Testis (tissue), 3 donors: ENCODE data around the gene MYH3. TPM values are rescaled to one million over a fixed set of nuclear protein-coding genes. Genes with fewer than 3 reads are reported as not detected.

Experiments used
- DNase-seq: peaks from one replicate; pipeline ENCODE4 v3.0.0-alpha.2; 2019
- H3K27ac ChIP-seq, 2 donors: fragments of 200-600 bp; sonication (generic); one replicate each; pipeline ENCODE4 v1.5.1; 2019
- H3K27me3 ChIP-seq: fragments of 200-600 bp; sonication (generic); one replicate; pipeline ENCODE4 v1.5.1; 2019
- H3K36me3 ChIP-seq: fragments of 200-600 bp; sonication (generic); one replicate; pipeline ENCODE4 v1.5.1; 2017; ENCODE audit warnings: low read depth; ENCODE audit errors: missing control alignments
- H3K4me1 ChIP-seq: fragments of 200-600 bp; sonication (generic); one replicate; pipeline ENCODE4 v1.5.1; 2019
- H3K4me3 ChIP-seq, 2 donors: fragments of 200-600 bp; sonication (generic); one replicate each; pipeline ENCODE4 v1.5.1; 2017 to 2019
- H3K9me3 ChIP-seq: fragments of 200-600 bp; sonication (generic); one replicate; pipeline ENCODE4 v1.5.1; 2017
- CTCF ChIP-seq, 3 experiments: fragments of 450-650 bp in 2 of 3; fragments of 200-600 bp in 1 of 3; sonication (generic) in 1 of 3; IDR thresholded peaks; one replicate each; pipeline ENCODE4 v1.5.1; 2016 to 2019; ENCODE audit warnings: antibody characterized with exemption in 3 of 3, mild to moderate bottlenecking in 2 of 3, moderate library complexity in 1 of 3
- POLR2A ChIP-seq: fragments of 450-650 bp; IDR thresholded peaks from one replicate; pipeline ENCODE4 v1.6.1; 2017; ENCODE audit warnings: antibody characterized with exemption, mild to moderate bottlenecking, moderate library complexity
- WGBS, 2 donors: methylation state at CpG; one replicate each; pipeline ENCODE4 v1.1.5; 2018; 5-methylcytosine and 5-hydroxymethylcytosine counted together
- intact Hi-C: fragments of 100-400 bp; cut with DNase I; formaldehyde crosslinking; loops from one replicate; pipeline ENCODE4 v1.15.1; 2023; ENCODE audit warnings: low total_unique reads
- polyA plus RNA-seq: library from polyadenylated mRNA; stranded (reverse); fragments of 350-450 nt; fragmentation: Illumina TruSeq; extraction: RNeasy Lipid Tissue Mini Kit (QIAGEN cat#74804); gene quantifications from one replicate; pipeline ENCODE4 v1.2.3, GENCODE V29; 2014; ENCODE audit warnings: low read depth, low replicate concordance; ENCODE audit not compliant: insufficient read depth
- total RNA-seq, 2 donors: library from RNA; depleted of rRNA; stranded (reverse); fragments of >200 nt; gene quantifications; one replicate each; pipeline ENCODE4 v1.2.3, GENCODE V29; 2016

MYH3 gene
- total and polyA plus RNA-seq, 3 donors from 2014 or later = 18.1 to 35.3 (median 19.3) TPM

GRCh38 chr17:10621397-10621796, 35.7 kb downstream of the MYH3 start:
- H3K27ac ChIP-seq = no peak overlapping the region
- H3K4me3 ChIP-seq = no peak overlapping the region
- TF ChIP-seq POLR2A = no peak
- TF ChIP-seq CTCF (IDR thresholded peaks at IDR 0.05) = no peak
- no peaks in the 10 kb centered on the region for H3K27me3 ChIP-seq
- DNase-seq = no peak
- WGBS, 2 donors = 94 to 96% methylated on average over 6 of the region's 6 CpGs
- H3K9me3 ChIP-seq = no peaks in the 10 kb centered on the region
- intact Hi-C loops = no loop called here
- H3K36me3 ChIP-seq = no peaks in the 10 kb centered on the region
- peaks cover 3% of the 10 kb centered on the region for H3K4me1 ChIP-seq

GRCh38 chr17:10620823-10621222, 36.3 kb downstream of the MYH3 start:
- Histone ChIP-seq H3K27ac (no peak overlapping the region), H3K4me3 (no peak overlapping the region), H3K27me3 (no peaks in the 10 kb centered on the region), H3K36me3 (no peaks in the 10 kb centered on the region), H3K9me3 (no peaks in the 10 kb centered on the region), H3K4me1 (peaks cover 3% of the 10 kb centered on the region)
- intact Hi-C loops = no loop called here
- WGBS, 2 donors = 73 to 78% methylated on average over 4 of the region's 4 CpGs
- no peak for DNase-seq
- no peak for TF ChIP-seq POLR2A
- TF ChIP-seq CTCF (IDR thresholded peaks at IDR 0.05) = no peak

- 5 to 12% methylated on average over 7 of the region's 7 CpGs for WGBS, 2 donors
- Histone ChIP-seq H3K27me3 (no peaks in the 10 kb centered on the region), H3K9me3 (no peaks in the 10 kb centered on the region), H3K4me1 (no peaks in the 10 kb centered on the region), H3K36me3 (no peaks in the 10 kb centered on the region), H3K4me3 (no peak overlapping the region), H3K27ac (no peak overlapping the region)
- DNase-seq = peak; percentile 78
- intact Hi-C loops = loop anchor here (5.0 to 10.0 kb wide), 2 partner anchors 291 to 693 kb away; no protein-coding TSS in a partner anchor
- TF ChIP-seq CTCF (IDR thresholded peaks at IDR 0.05) (peak; percentile 47 to 70 (median 62)), POLR2A (no peak)
Measured at GRCh38 chr17:10618202-10618635, 38.9 kb downstream of the MYH3 start.

GRCh38 chr17:10617120-10617505, 40.0 kb downstream of the MYH3 start:
- DNase-seq = no peak
- TF ChIP-seq POLR2A (no peak), CTCF (IDR thresholded peaks at IDR 0.05) (no peak)
- Histone ChIP-seq H3K27ac (no peak overlapping the region), H3K36me3 (no peaks in the 10 kb centered on the region), H3K4me3 (no peak overlapping the region), H3K4me1 (no peaks in the 10 kb centered on the region), H3K27me3 (no peaks in the 10 kb centered on the region), H3K9me3 (no peaks in the 10 kb centered on the region)
- WGBS, 2 donors = 67 to 81% methylated on average over 3 to 6 of the region's 6 CpGs
- intact Hi-C loops = loop anchor here (5.0 to 10.0 kb wide), 2 partner anchors 290 to 692 kb away; no protein-coding TSS in a partner anchor

GRCh38 chr17:10616502-10617119, 40.5 kb downstream of the MYH3 start:
- 17 to 45% methylated on average over 9 of the region's 9 CpGs for WGBS, 2 donors

More at GRCh38 chr17:10616502-10617119, 40.5 kb downstream of the MYH3 start:
- Histone ChIP-seq H3K27ac (no peak overlapping the region), H3K4me3 (no peak overlapping the region), H3K36me3 (no peaks in the 10 kb centered on the region), H3K4me1 (no peaks in the 10 kb centered on the region), H3K9me3 (no peaks in the 10 kb centered on the region), H3K27me3 (no peaks in the 10 kb centered on the region)
- intact Hi-C loops = loop anchor here (5.0 to 10.0 kb wide), 2 partner anchors 289 to 692 kb away; no protein-coding TSS in a partner anchor
- peak; percentile 93 for DNase-seq
- TF ChIP-seq POLR2A (no peak), CTCF (IDR thresholded peaks at IDR 0.05) (peak; percentile 94 to 99 (median 95))
